Measurements from ENCODE around the gene CLMN. TPM values are rescaled to one million over a fixed set of nuclear protein-coding genes. Genes with fewer than 3 reads are reported as not detected.

The CLMN gene
- total and polyA plus RNA-seq, 2 of the 13 experiments (the other 11 are each of a cell fraction or from before 2014, with no cell fraction given): 15.1 to 16.7 TPM

GRCh38 chr14:95132760-95133159, 186.9 kb downstream of the CLMN start (continued):
- no peak for TF ChIP-seq KIAA2018 (CRISPR knock-in tag; IDR thresholded peaks at IDR 0.05; ENCODE audit: borderline replicate concordance)

Small RNA genes lying within 50 kb of the gene (microRNA-seq; reads per million reads assigned to microRNA genes)
- gene MIR3173: 6.0 reads per million, percentile 36 among the genes with 10 or more reads in this experiment

Small RNA genes lying within 50 kb of the gene (small RNA-seq; reads per million reads assigned to genes)
- gene MIR3173 (ENCODE audit: insufficient read depth in 2 of 3, insufficient read length in 3 of 3, low read depth in 2 of 3, low replicate concordance in 1 of 3): 0 to 0.97 (median 0) reads per million in 3 experiments

Other genes with a start within 250 kb of the CLMN start
- 61.9 and 88.8 TPM in 2 replicates for gene DICER1, start 162.4 kb downstream of the CLMN start, total RNA-seq (2016; rRNA removed; fragmentation: Illumina TruSeq; extraction: Trizol)
- 23.6 and 31.8 TPM in 2 replicates for gene DICER1, start 162.4 kb downstream of the CLMN start, polyA plus RNA-seq (2011; rRNA removed)
- 7.8 and 9.0 TPM in 2 replicates for gene SYNE3, start 196.7 kb upstream of the CLMN start, total RNA-seq (2016; rRNA removed; fragmentation: Illumina TruSeq; extraction: Trizol)
- gene SYNE3, start 196.7 kb upstream of the CLMN start, polyA plus RNA-seq (2011; rRNA removed): 8.0 and 9.3 TPM in 2 replicates
- gene GLRX5, start 215.1 kb upstream of the CLMN start, total RNA-seq (2016; rRNA removed; fragmentation: Illumina TruSeq; extraction: Trizol): 115 and 122 TPM in 2 replicates
- 115 and 146 TPM in 2 replicates for gene GLRX5, start 215.1 kb upstream of the CLMN start, polyA plus RNA-seq (2011; rRNA removed)

Measured in HepG2 (cell line).